PFSK-1 (cell line): ENCODE measurements around the gene GNG13.

ENCODE experiments used
- POLR2AphosphoS5 ChIP-seq: IDR thresholded peaks from 2 replicates; pipeline ENCODE4 v1.6.1; 2012; ENCODE audit warnings: low read depth, mild to moderate bottlenecking, control low read depth, low read length, moderate library complexity
- REST ChIP-seq, 2 experiments: IDR thresholded peaks; 2 replicates each; pipeline versions ENCODE4 v1.6.1 to v1.8.0; 2011 to 2012; ENCODE audit warnings: low read depth in 2 of 2, low read length in 2 of 2, control low read depth in 1 of 2, inconsistent platforms in 1 of 2, mild to moderate bottlenecking in 1 of 2, moderate library complexity in 1 of 2; ENCODE audit not compliant: insufficient read depth in 1 of 2
- SIN3A ChIP-seq: IDR thresholded peaks from 2 replicates; pipeline ENCODE4 v1.6.1; 2012; ENCODE audit warnings: mild to moderate bottlenecking, low read length, moderate library complexity, borderline replicate concordance; ENCODE audit not compliant: insufficient read depth
- TAF1 ChIP-seq: IDR thresholded peaks from 2 replicates; pipeline ENCODE4 v1.6.1; 2012; ENCODE audit warnings: low read length, control low read depth, borderline replicate concordance; ENCODE audit not compliant: insufficient read depth

GRCh38 chr16:824601-825000 is 24.1 kb upstream of the GNG13 start:
- no peak for TF ChIP-seq REST (IDR thresholded peaks at IDR 0.05; ENCODE audit: insufficient read depth in 1 of 2, low read depth in 2 of 2, low read length in 2 of 2)
- no peak for TF ChIP-seq POLR2AphosphoS5
- TF ChIP-seq SIN3A, result no peak
- no peak for TF ChIP-seq TAF1
